Hematopoietic multipotent progenitor cell treated with erythropoietin and hydrocortisone succinate and interleukin-3 and kit ligand, for 6 days (in vitro differentiated cells): ENCODE measurements around the gene GARIN5A.

ENCODE experiments used
- DNase-seq: peaks from one replicate; pipeline ENCODE4 v3.0.0-alpha.2; 2015

Gene GARIN5A

GRCh38 chr19:50507376-50507775 lies 30.7 kb upstream of the GARIN5A start:
- no peak for DNase-seq

GRCh38 chr19:50506700-50507099 lies 30.1 kb upstream of the GARIN5A start:
- no peak for DNase-seq

GRCh38 chr19:50505856-50506611 lies 29.4 kb upstream of the GARIN5A start:
- no peak for DNase-seq

- no peak for DNase-seq
Measured at GRCh38 chr19:50501568-50502475, 25.2 kb upstream of the GARIN5A start.

- no peak for DNase-seq
Measured at GRCh38 chr19:50501186-50501567, 24.5 kb upstream of the GARIN5A start.

GRCh38 chr19:50500753-50501151 lies 24.1 kb upstream of the GARIN5A start:
- DNase-seq, result no peak

- DNase-seq, result peak; percentile 44
Measured at GRCh38 chr19:50500060-50500752, 23.6 kb upstream of the GARIN5A start.

- DNase-seq, result no peak
Measured at GRCh38 chr19:50498219-50499056, 21.8 kb upstream of the GARIN5A start.

- DNase-seq, result no peak
Measured at GRCh38 chr19:50497022-50497405, 20.4 kb upstream of the GARIN5A start.

GRCh38 chr19:50496189-50497021 lies 19.8 kb upstream of the GARIN5A start:
- peak; percentile 16 for DNase-seq

GRCh38 chr19:50495020-50495531 lies 18.4 kb upstream of the GARIN5A start:
- DNase-seq, result no peak

- no peak for DNase-seq
Measured at GRCh38 chr19:50494186-50495019, 17.8 kb upstream of the GARIN5A start.

GRCh38 chr19:50493171-50493570 lies 16.5 kb upstream of the GARIN5A start:
- DNase-seq, result no peak

- peak; percentile 57 for DNase-seq
Measured at GRCh38 chr19:50492303-50493052, 15.8 kb upstream of the GARIN5A start.

GRCh38 chr19:50490991-50491472 lies 14.4 kb upstream of the GARIN5A start:
- no peak for DNase-seq

GRCh38 chr19:50490411-50490811 lies 13.8 kb upstream of the GARIN5A start:
- DNase-seq, result no peak

GRCh38 chr19:50489461-50490011 lies 12.9 kb upstream of the GARIN5A start:
- no peak for DNase-seq

- DNase-seq, result no peak
Measured at GRCh38 chr19:50488389-50489194, 11.9 kb upstream of the GARIN5A start.
